GM12891 (cell line): ENCODE data around the gene CATSPER1.

Source experiments
- PAX5 ChIP-seq: IDR thresholded peaks from 2 replicates; pipeline ENCODE4 v1.6.1; 2011; ENCODE audit warnings: low read length, moderate library complexity, mild to moderate bottlenecking; ENCODE audit not compliant: insufficient read depth, severe bottlenecking
- POLR2A ChIP-seq: IDR thresholded peaks from 2 replicates; pipeline ENCODE4 v1.6.1; 2011; ENCODE audit warnings: low read depth, low read length, control low read depth
- POLR2AphosphoS5 ChIP-seq: IDR thresholded peaks from 2 replicates; pipeline ENCODE4 v1.6.1; 2011; ENCODE audit warnings: low read depth, low read length, control low read depth
- SPI1 ChIP-seq: IDR thresholded peaks from 2 replicates; pipeline ENCODE4 v1.6.1; 2011; ENCODE audit warnings: low read depth, low read length, control low read depth
- TAF1 ChIP-seq: IDR thresholded peaks from 2 replicates; pipeline ENCODE4 v1.6.1; 2011; ENCODE audit warnings: low read depth, low read length, control low read depth

DNA sequence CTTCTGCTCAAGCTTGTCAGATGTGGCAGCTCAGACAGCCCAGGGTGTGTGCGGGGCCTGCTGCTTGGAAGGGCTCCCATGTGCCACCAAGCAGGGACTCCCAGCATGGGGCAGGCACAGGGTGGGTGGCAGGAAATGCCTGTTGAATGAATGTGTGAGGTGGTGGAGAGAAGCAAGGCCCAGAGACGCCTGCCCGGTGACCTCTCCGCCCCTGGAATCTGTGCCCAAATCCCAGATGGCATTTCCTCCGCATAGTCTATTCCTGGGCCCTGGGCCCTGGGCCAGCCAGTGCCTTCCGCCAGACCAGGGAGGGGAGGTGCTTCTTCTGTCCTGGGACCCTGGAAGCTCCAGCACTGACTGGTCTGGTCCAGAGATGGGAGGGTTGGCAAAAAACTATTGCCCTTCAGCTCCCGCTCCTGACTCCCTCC, 10.8 kb downstream of the CATSPER1 start:
- TF ChIP-seq TAF1 (no peak), POLR2A (no peak), SPI1 (no peak), POLR2AphosphoS5 (no peak), PAX5 (no peak)
